ENCODE measurements around the gene GRIA3. TPM values are rescaled to one million over a fixed set of nuclear protein-coding genes. Genes with fewer than 3 reads are reported as not detected.

The GRIA3 gene
- total RNA-seq, 1 experiment from 2014 or later = not detected

GRCh38 chrX:123185721-123186120 is 1.6 kb downstream of the GRIA3 start:
- no peak for DNase-seq
- Histone ChIP-seq H3K9me3 (no peaks in the 10 kb centered on the region), H3K4me3 (no peak overlapping the region), H3K36me3 (no peaks in the 10 kb centered on the region), H3K27me3 (no peaks in the 10 kb centered on the region)

GRCh38 chrX:123186801-123187200 is 2.7 kb downstream of the GRIA3 start:
- no peak overlapping the region for H3K4me3 ChIP-seq
- H3K9me3 ChIP-seq = no peaks in the 10 kb centered on the region
- H3K27me3 ChIP-seq = no peaks in the 10 kb centered on the region
- DNase-seq = no peak
- no peaks in the 10 kb centered on the region for H3K36me3 ChIP-seq

- H3K4me3 ChIP-seq = no peak overlapping the region
- H3K9me3 ChIP-seq = no peaks in the 10 kb centered on the region
- no peaks in the 10 kb centered on the region for H3K36me3 ChIP-seq
- no peak for DNase-seq
- H3K27me3 ChIP-seq = no peaks in the 10 kb centered on the region
These were observed 4.0 kb downstream of the GRIA3 start for GRCh38 chrX:123188081-123188480.

GRCh38 chrX:123189338-123189737 is 5.3 kb downstream of the GRIA3 start:
- Histone ChIP-seq H3K9me3 (no peaks in the 10 kb centered on the region), H3K36me3 (no peaks in the 10 kb centered on the region), H3K4me3 (no peak overlapping the region), H3K27me3 (no peaks in the 10 kb centered on the region)
- DNase-seq = no peak

GRCh38 chrX:123190096-123190495 is 6.0 kb downstream of the GRIA3 start:
- H3K27me3 ChIP-seq = no peaks in the 10 kb centered on the region
- H3K36me3 ChIP-seq = no peaks in the 10 kb centered on the region
- H3K9me3 ChIP-seq = no peaks in the 10 kb centered on the region
- no peak overlapping the region for H3K4me3 ChIP-seq
- no peak for DNase-seq

- no peaks in the 10 kb centered on the region for H3K9me3 ChIP-seq
- no peak for DNase-seq
- H3K27me3 ChIP-seq = no peaks in the 10 kb centered on the region
- no peaks in the 10 kb centered on the region for H3K36me3 ChIP-seq
- H3K4me3 ChIP-seq = no peak overlapping the region
These were observed 9.0 kb downstream of the GRIA3 start for GRCh38 chrX:123193101-123193500.

- DNase-seq = no peak
- H3K9me3 ChIP-seq = no peaks in the 10 kb centered on the region
- H3K4me3 ChIP-seq = no peak overlapping the region
- H3K36me3 ChIP-seq = no peaks in the 10 kb centered on the region
- H3K27me3 ChIP-seq = no peaks in the 10 kb centered on the region
These were observed 15.3 kb downstream of the GRIA3 start for GRCh38 chrX:123199338-123199737.

- DNase-seq = no peak
These were observed 17.6 kb downstream of the GRIA3 start for GRCh38 chrX:123201720-123202119.

GRCh38 chrX:123202523-123202922 is 18.4 kb downstream of the GRIA3 start:
- Histone ChIP-seq H3K27me3 (no peaks in the 10 kb centered on the region), H3K9me3 (no peaks in the 10 kb centered on the region), H3K4me3 (no peak overlapping the region), H3K36me3 (no peaks in the 10 kb centered on the region)
- no peak for DNase-seq

More at GRCh38 chrX:123201720-123202119, 17.6 kb downstream of the GRIA3 start:
- Histone ChIP-seq H3K36me3 (no peaks in the 10 kb centered on the region), H3K4me3 (no peak overlapping the region), H3K9me3 (no peaks in the 10 kb centered on the region), H3K27me3 (no peaks in the 10 kb centered on the region)

- no peak overlapping the region for H3K4me3 ChIP-seq
- DNase-seq = no peak
- H3K36me3 ChIP-seq = no peaks in the 10 kb centered on the region
- H3K27me3 ChIP-seq = no peaks in the 10 kb centered on the region
- no peaks in the 10 kb centered on the region for H3K9me3 ChIP-seq
These were observed 19.7 kb downstream of the GRIA3 start for GRCh38 chrX:123203772-123204171.

GRCh38 chrX:123206176-123206575 is 22.1 kb downstream of the GRIA3 start:
- H3K27me3 ChIP-seq = no peaks in the 10 kb centered on the region
- no peak overlapping the region for H3K4me3 ChIP-seq
- H3K36me3 ChIP-seq = no peaks in the 10 kb centered on the region
- H3K9me3 ChIP-seq = no peaks in the 10 kb centered on the region
- no peak for DNase-seq

- no peak overlapping the region for H3K4me3 ChIP-seq
- H3K9me3 ChIP-seq = no peaks in the 10 kb centered on the region
- H3K36me3 ChIP-seq = no peaks in the 10 kb centered on the region
- no peaks in the 10 kb centered on the region for H3K27me3 ChIP-seq
- DNase-seq = no peak
These were observed 26.2 kb downstream of the GRIA3 start for GRCh38 chrX:123210252-123210651.

GRCh38 chrX:123215397-123216089 is 31.5 kb downstream of the GRIA3 start:
- Histone ChIP-seq H3K9me3 (no peaks in the 10 kb centered on the region), H3K27me3 (no peaks in the 10 kb centered on the region), H3K36me3 (no peaks in the 10 kb centered on the region), H3K4me3 (no peak overlapping the region)
- no peak for DNase-seq

GRCh38 chrX:123217077-123217476 is 33.0 kb downstream of the GRIA3 start:
- Histone ChIP-seq H3K4me3 (no peak overlapping the region), H3K27me3 (no peaks in the 10 kb centered on the region), H3K36me3 (no peaks in the 10 kb centered on the region), H3K9me3 (no peaks in the 10 kb centered on the region)
- DNase-seq = peak; percentile 41

- H3K4me3 ChIP-seq = no peak overlapping the region
- H3K36me3 ChIP-seq = no peaks in the 10 kb centered on the region
- H3K9me3 ChIP-seq = no peaks in the 10 kb centered on the region
- no peak for DNase-seq
- H3K27me3 ChIP-seq = no peaks in the 10 kb centered on the region
These were observed 33.6 kb downstream of the GRIA3 start for GRCh38 chrX:123217728-123218127.

- Histone ChIP-seq H3K9me3 (no peaks in the 10 kb centered on the region), H3K27me3 (no peaks in the 10 kb centered on the region)
- no peak for DNase-seq
These were observed 35.8 kb downstream of the GRIA3 start for GRCh38 chrX:123219916-123220315.

GRCh38 chrX:123222920-123223319 is 38.8 kb downstream of the GRIA3 start:
- Histone ChIP-seq H3K9me3 (no peaks in the 10 kb centered on the region), H3K4me3 (no peak overlapping the region), H3K36me3 (no peaks in the 10 kb centered on the region), H3K27me3 (no peaks in the 10 kb centered on the region)
- DNase-seq = no peak

More at GRCh38 chrX:123219916-123220315, 35.8 kb downstream of the GRIA3 start:
- Histone ChIP-seq H3K4me3 (no peak overlapping the region), H3K36me3 (no peaks in the 10 kb centered on the region)

- Histone ChIP-seq H3K9me3 (no peaks in the 10 kb centered on the region), H3K4me3 (no peak overlapping the region), H3K36me3 (no peaks in the 10 kb centered on the region), H3K27me3 (no peaks in the 10 kb centered on the region)
- DNase-seq = no peak
These were observed 39.3 kb downstream of the GRIA3 start for GRCh38 chrX:123223409-123223808.
